Loucy (cell line): ENCODE results near the gene CD300C.

Source experiments
- CTCF ChIP-seq: fragments of 200-600 bp; sonication (generic); conservative IDR thresholded peaks from 2 replicates; pipeline ENCODE4 v1.5.1; 2014; ENCODE audit warnings: mild to moderate bottlenecking, antibody characterized with exemption, low read length
- EZH2phosphoT487 ChIP-seq: fragments of 200-600 bp; IDR thresholded peaks from 2 replicates; pipeline ENCODE4 v1.6.1; 2018; ENCODE audit warnings: antibody characterized with exemption, mild to moderate bottlenecking, moderate library complexity, borderline replicate concordance

GRCh38 chr17:74523308-74523707 is 22.6 kb downstream of the CD300C start:
- TF ChIP-seq CTCF (no peak), EZH2phosphoT487 (no peak)
